Stimulated activated CD8-positive, alpha-beta memory T cell treated with anti-CD3 and anti-CD28 coated beads, Interleukin-7, amount 100 ng/mL, for 1 hour (primary cell): Measurements from ENCODE around the gene PLEKHH2.
"Not testable (repeated sequence)": the region's sequence is repeated elsewhere in the genome, so short reads cannot be mapped to it uniquely, and the experiment has no call there.

Experiments used
- DNase-seq, 2 donors: peaks; one replicate each; pipeline ENCODE4 v3.0.0-alpha.2; 2020; ENCODE audit warnings: low read depth in 2 of 2

The PLEKHH2 gene

GRCh38 chr2:43717322-43717721 is 80.3 kb downstream of the PLEKHH2 start:
- no peak for DNase-seq

DNA sequence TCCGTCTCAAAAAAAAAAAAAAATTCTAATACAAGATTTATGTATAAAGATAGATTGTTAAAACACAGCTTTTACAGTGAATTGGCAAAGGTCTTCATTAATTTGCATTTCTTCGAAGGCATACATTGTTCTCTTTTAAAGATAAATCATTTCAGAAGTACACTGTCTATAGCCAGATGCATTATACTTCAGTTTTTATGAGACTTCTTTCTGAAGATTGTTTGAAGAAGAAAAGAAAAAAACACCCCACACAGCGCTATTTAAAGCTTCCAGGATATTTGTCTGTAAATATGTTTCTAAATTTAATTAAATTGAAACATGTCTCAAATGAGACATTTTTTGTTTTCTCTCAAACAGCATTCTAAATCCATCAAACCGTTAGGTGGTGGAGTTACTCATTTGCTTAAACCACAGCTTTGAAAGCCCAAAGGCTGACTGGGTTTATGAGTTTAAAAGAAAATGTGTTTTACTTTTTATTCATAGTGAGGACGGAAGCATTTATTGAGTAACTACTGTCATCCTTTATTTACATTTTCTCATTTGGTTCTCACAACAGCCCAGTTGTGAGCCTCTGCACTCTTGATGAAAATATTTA is 81.6 kb downstream of the PLEKHH2 start:
- DNase-seq, result no peak

GRCh38 chr2:43724728-43725526 is 87.9 kb downstream of the PLEKHH2 start:
- no peak for DNase-seq

DNA sequence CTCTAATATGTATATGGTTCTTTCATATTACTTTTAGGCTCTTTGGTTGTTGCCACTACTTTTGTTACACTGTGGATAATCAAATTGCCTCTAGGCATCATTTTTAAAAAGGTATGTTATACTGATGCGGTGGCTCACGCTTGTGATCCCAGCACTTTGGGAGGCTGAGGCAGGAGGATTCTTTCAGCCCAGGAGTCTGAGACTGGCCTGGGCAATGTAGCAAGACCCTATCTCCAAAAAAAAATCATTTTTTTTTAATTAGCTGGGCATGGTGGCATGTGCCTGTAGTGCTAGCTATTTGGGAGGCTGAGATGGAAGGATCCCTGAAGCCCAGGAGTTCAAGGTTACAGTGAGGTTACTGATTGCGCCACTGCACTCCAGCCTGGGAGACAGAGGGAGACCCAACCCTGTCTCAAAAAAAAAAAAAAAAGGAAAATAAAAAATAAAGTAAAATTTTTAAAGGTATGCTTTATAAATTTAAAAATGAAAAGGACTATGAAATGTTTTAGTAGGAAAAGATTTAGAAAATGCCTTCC is 88.7 kb downstream of the PLEKHH2 start:
- no peak for DNase-seq

DNA sequence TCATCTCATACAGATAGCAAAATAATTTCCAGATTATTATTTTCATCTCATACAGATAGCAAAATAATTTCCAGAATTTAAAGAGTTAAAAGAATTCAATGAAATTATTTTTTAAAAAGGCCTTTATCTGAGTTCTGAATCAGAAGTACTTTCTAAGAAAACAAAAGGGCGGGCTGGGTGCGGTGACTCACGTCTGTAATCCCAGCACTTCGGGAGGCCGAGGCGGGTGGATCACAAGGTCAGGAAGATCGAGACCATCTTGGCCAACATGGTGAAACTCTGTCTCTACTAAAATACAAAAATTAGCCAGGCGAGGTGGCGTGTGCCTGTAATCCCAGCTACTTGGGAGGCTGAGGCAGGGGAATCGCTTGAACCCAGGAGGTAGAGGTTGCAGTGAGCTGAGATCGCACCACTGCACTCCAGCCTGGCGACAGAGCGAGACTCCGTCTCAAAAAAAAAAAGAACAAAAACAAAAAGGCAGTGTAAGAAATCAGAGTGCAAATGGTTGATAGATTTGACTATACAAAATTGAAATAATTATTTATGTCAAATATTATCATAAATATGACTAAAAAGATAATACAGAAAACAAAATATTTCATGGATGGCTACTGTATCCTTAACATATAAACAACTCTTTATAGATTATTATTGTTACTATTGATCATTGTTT is 90.0 kb downstream of the PLEKHH2 start:
- not testable (repeated sequence) for DNase-seq

- no peak for DNase-seq
Measured at GRCh38 chr2:43727634-43728014, 90.6 kb downstream of the PLEKHH2 start.

DNA sequence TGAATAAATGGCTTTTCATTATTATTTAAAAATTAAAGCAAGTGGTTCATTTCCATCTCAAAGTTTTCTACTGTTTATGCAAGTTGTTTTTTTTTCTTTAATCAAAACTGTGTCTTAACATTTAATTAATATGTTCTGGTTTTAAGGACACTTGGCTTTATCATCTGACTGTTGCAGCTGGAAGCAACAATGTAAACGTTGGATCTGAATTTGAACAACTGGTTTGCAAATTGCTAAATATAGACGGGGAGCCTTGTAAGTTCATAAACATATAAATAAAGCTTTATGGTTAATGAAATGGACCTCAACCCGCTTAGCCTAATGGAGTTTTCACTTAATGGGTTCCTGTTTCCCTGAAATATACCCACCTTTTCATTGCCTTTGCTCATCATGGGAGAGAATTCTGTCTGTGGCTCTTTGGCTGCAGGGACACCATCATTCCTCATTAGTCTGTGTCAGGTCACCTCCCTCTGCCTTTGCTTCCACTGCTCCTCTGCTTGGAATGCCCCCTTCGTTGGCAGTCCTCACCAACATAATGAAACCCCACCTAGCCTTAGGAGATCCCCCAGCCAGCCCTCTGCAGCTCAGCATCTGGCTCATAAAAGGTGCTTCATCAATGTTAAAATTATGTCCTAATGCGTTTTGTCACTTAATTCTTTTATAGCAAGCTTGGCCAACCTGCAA is 92.6 kb downstream of the PLEKHH2 start:
- DNase-seq, result no peak

DNA sequence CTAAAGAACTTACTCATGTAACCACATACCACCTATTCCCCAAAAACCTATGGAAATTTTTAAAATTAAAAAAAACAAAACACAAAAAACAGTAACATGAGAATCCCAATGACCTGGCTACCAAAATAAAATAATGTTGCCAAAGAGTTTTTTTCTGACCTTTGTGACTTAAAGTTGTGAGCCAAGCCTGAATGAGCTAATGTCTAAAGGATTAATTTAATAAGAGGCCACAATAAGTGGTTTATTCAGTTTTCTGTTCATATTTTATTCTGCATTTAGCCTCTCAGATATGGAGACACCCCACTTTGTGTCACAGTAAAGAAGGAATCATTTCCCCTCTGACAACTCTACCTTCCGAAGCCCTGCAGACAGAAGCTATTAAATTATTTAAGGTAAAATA is 94.2 kb downstream of the PLEKHH2 start:
- no peak for DNase-seq

DNA sequence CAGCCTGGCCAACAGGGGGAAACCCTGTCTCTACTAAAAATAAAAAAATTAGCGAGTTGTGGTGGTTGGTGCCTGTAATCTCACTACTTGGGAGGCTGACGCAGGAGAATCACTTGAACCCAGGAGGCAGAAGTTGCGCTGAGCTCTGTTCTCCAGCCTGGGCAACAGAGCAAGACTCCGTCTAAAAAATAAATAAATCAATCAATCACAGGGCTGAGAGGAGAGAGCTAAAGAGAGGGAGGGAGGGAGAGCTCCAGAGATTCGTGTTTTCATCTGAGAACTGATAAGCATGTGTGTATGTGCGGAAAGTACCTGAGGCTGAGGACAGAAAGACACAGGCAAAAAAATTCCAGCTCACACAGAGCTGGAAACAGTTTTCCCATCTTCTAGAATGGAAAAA is 99.6 kb downstream of the PLEKHH2 start:
- no peak for DNase-seq

GRCh38 chr2:43737097-43737854 is 100.2 kb downstream of the PLEKHH2 start:
- no peak for DNase-seq

DNA sequence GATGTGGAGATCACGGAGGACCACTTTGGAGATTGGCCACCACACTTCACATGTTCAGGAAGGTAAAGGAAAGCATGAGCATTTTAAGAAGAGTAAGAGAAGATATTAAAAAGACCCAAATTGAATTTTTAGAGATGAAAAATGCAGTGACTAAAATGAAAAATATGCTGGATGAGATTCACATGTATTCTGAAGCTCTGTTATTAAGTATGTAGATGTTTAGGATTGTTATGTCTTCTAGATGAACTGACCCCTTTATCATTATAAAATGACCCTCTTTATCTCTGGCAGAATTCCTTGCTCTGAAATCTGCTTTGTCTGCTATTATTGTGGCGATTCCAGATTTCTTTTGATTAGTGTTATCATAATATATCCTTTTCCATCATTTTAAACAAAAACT is 100.8 kb downstream of the PLEKHH2 start:
- DNase-seq, result no peak

DNA sequence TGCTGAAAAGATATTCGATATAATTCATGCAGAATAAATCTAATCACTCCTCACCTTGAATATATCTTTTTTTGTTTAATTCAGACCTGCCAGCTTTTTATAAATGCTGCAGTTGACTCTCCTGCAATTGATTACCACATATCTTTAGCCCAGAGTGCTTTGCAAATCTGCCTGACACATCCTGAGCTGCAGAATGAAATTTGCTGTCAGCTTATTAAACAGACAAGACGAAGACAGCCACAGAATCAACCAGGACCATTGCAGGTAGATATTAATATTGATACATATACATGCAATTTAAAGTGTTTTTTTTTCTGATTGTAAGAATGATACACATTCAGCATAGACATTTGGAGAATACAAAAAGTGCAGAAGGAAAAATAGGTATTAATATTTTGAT is 101.2 kb downstream of the PLEKHH2 start:
- no peak for DNase-seq

DNA sequence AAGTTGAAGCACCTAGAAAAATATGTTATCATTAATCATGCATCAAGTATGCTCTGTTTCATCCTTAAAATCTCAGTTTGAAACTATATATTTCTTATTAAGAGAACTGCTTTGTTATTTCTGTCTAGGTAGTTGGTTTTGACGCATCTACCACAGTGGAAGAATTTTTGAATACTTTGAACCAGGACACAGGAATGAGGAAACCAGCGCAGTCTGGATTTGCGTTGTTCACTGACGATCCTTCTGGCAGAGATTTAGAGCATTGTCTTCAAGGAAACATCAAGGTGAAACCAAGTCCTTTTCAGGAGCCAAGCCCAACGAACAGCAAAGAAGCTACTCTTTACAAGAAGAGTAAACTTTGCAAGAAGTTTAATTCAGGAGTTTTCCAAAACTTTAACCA is 106.6 kb downstream of the PLEKHH2 start:
- no peak for DNase-seq

DNA sequence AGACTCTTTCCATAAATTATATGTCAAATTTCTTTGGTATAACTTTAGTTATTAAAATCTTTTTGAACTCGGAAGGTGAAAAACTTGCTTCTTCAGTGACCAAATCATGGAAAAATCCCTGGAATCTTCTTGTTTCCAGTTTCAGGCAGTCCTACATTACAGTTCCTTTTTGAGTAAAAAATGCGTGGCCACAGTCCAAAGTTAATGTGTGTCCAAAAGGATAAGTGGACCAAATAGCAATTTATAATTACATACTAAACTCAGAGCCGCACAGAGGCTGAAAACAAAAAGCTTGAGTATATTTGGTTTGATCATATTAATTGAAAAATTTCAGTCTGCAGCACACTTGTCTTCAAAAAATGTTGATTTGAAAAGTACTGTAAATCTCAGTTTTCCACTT is 108.4 kb downstream of the PLEKHH2 start:
- DNase-seq, result no peak

GRCh38 chr2:43748333-43748732 is 111.3 kb downstream of the PLEKHH2 start:
- no peak for DNase-seq

GRCh38 chr2:43749583-43749982 is 112.5 kb downstream of the PLEKHH2 start:
- DNase-seq, result no peak

DNA sequence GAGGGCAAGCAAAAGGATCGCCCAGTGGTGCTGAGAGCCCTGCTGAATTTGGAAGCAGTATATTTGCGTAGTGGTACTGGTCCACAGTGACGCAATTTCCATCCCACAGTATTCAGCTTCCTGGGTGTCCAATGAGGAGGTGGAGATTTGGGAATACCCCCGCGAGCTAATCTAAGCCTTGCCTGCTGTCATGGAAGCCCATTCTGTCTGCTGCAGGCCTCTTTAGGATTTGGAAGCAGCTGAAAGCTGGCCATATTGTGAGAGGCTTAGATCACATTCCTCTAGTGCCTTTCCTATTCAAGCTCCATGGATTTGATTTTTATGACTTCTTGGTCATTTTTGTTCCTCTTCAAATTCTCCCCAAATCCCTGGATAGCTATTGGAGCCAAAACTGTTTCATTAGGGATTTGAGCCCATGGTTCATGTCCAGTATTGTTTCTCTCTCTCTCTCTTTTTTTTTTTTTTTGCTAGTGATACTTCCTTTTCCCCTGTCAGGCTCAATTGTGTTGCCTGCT is 114.5 kb downstream of the PLEKHH2 start:
- DNase-seq, result no peak

GRCh38 chr2:43752302-43752701 is 115.2 kb downstream of the PLEKHH2 start:
- no peak for DNase-seq

DNA sequence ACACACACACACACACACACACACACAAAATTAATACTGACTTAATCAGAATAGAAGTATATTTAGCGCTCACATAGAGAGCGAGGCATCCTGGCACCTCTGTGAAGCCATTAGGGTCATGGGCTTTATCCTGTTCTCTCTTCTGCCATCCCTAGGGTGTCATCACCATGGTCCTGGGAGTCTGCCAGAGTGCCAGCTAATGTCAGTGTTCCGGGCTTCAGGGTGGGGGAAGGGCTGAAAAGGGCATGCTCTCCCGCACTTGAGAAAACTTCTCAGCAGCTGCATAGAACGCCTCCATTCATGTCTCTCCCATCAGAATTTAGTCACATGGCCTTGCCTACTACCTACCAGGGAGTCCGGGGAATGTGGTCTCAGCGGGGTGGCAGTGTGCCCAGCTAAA is 117.1 kb downstream of the PLEKHH2 start:
- no peak for DNase-seq

DNA sequence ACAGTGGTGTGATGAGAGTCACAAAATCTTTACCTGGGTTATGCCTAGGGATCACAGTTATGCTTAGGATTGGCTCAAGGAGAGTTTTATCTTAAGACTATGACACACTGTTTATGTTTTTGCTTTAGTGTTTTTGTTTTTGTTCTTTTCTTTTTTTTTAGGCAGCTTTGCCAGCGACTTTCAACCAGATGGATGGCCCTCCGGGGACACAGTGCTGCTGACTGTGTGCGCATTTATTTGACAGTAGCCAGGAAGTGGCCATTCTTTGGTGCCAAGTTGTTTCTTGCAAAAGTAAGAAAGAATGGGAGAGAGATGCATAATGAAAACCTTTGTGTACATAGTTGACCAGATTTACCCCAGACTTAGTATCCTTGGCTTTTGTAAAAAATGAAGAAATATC is 121.7 kb downstream of the PLEKHH2 start:
- no peak for DNase-seq

DNA sequence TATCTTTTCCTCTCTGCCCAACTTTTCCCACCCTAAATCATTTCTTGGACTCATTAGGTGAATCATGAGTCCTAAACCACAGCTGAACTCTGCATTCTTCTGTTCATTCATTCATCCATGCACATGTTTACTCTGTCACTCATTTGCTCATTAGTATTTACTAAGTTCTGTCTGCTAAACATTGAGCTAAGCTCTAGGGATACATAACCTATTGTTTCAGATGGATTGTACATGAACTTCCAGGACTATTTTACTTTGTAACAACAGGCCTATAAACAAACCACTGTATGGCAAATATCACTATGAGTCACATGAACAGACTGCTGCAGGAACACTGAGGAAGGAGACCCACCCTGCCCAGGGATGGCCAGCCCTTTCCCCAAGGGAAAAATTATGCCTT is 122.1 kb downstream of the PLEKHH2 start:
- no peak for DNase-seq
